ENCODE results near the gene ALDH1A1. TPM values are rescaled to one million over a fixed set of nuclear protein-coding genes. Genes with fewer than 3 reads are reported as not detected.

ALDH1A1 gene
- total RNA-seq, 1 donor from 2014 or later, result not detected

DNA sequence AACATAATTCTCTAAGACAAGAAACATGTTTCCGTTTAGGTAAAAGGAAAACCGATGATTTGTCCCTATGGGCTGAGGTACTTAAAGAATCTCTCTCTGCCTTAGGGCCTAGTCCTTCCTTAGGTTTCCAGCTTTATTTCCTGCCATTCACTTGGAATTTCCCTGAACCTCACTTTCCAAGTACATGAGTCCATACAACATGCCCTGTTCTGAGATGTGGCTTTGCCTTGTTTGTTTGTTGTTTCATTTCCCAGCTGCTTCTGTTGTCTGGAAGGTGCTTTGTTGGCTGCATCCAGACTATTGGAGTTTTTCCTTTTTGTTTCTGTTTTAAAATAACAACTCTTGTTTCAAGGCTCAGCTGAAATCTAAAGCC, 95.2 kb downstream of the ALDH1A1 start:
- H3K9me3 ChIP-seq (ENCODE audit: low read depth), result no peaks in the 10 kb centered on the region
- H3K4me2 ChIP-seq, result no peak overlapping the region
- peak overlapping the region; percentile 74 for H2AFZ ChIP-seq (replicated peaks)
- no peaks in the 10 kb centered on the region for H4K20me1 ChIP-seq (ENCODE audit: low read depth)
- peaks cover 7% of the 10 kb centered on the region for H3F3A ChIP-seq (ENCODE audit: low read depth)
- H3K9ac ChIP-seq, result no peak overlapping the region
- H3K4me3 ChIP-seq, result no peak overlapping the region
- H3K4me1 ChIP-seq, result peaks cover 18% of the 10 kb centered on the region
- no peaks in the 10 kb centered on the region for H3K79me2 ChIP-seq (ENCODE audit: low read depth)
- no peaks in the 10 kb centered on the region for H3K36me3 ChIP-seq
- no peak overlapping the region for H3K27ac ChIP-seq
- TF ChIP-seq, protein P1, sequence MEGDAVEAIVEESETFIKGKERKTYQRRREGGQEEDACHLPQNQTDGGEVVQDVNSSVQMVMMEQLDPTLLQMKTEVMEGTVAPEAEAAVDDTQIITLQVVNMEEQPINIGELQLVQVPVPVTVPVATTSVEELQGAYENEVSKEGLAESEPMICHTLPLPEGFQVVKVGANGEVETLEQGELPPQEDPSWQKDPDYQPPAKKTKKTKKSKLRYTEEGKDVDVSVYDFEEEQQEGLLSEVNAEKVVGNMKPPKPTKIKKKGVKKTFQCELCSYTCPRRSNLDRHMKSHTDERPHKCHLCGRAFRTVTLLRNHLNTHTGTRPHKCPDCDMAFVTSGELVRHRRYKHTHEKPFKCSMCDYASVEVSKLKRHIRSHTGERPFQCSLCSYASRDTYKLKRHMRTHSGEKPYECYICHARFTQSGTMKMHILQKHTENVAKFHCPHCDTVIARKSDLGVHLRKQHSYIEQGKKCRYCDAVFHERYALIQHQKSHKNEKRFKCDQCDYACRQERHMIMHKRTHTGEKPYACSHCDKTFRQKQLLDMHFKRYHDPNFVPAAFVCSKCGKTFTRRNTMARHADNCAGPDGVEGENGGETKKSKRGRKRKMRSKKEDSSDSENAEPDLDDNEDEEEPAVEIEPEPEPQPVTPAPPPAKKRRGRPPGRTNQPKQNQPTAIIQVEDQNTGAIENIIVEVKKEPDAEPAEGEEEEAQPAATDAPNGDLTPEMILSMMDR (IDR thresholded peaks at IDR 0.05), result no peak
- no peak overlapping the region for H3K27ac Mint-ChIP-seq
- H3K27me3 ChIP-seq, result no peaks in the 10 kb centered on the region
- no peaks in the 10 kb centered on the region for H3K9me3 Mint-ChIP-seq
- no peak for DNase-seq (ENCODE audit: low spot score)
- no peaks in the 10 kb centered on the region for H3K36me3 Mint-ChIP-seq
- peaks cover 20% of the 10 kb centered on the region for H3K4me1 Mint-ChIP-seq
- peaks cover 5% of the 10 kb centered on the region for H3K27me3 Mint-ChIP-seq (ENCODE audit: insufficient read depth, low read depth)
- H3K4me3 Mint-ChIP-seq, result no peak overlapping the region

DNA sequence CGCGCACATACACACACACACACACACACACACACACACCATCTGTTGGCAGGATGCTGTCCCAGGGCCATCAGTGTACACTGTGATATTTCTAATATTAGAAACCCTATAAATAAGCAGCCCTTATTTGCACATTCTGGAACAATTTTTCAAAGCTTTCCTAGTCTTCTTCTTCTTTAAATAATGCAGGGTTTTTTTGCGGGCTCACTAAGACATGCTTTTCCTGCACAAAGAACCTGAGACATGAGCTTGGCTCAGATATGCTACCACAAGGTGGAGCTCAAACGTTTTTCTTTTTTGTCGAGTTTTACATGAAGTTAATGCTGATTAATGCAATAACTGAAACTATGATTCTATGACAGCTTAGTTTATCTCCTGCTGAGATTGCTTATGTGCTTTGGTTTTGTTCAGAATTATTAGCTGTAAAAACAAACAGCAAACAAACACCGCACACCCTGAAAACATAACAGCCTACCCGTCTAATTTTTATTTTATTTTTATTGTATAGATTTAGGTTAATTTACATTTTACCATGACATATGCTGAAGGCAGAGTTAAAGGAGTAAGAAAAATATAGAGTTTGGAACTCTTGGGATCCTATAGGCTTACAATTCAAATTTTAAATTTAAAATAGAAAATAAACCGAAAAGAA, 95.8 kb downstream of the ALDH1A1 start:
- peaks cover 20% of the 10 kb centered on the region for H3K4me1 Mint-ChIP-seq
- H4K20me1 ChIP-seq (ENCODE audit: low read depth), result no peaks in the 10 kb centered on the region

DNA sequence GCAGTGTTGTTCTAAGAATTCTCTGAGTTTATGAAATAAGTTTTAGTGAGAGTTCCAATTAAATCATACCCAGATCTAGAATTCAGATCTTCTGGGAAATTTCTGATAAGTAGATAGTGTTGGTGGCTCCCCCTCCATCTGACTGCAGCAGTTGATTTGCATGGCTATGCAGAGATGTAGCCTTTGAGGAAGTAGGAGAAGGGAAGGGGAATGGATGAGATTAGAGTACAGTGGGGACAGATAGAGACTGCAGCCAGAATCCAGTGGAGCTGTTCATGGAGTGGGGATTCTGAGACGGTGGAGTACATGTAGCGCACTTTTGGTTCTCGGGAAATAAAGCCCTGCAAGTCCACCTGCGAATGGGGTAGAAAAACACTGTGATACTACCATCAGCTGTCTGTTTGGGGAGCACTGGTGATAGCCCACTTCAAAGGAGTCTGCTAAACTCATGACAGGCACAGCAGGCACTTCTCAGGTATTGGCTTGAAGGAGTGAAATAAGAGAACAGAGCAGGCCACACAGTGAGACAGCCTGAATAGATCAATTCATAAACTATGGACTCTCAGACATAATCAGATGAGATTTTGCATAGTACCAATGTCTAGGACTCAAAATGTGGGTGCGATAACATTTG, 96.8 kb downstream of the ALDH1A1 start:
- Histone ChIP-seq H3K27ac (no peak overlapping the region), H3K4me2 (no peak overlapping the region), H3F3A (ENCODE audit: low read depth) (peaks cover 7% of the 10 kb centered on the region), H3K79me2 (ENCODE audit: low read depth) (no peaks in the 10 kb centered on the region), H2AFZ (replicated peaks) (peak overlapping the region; percentile 10), H3K36me3 (no peaks in the 10 kb centered on the region), H3K4me1 (peaks cover 18% of the 10 kb centered on the region), H3K27me3 (no peaks in the 10 kb centered on the region), H3K9ac (no peak overlapping the region), H3K4me3 (no peak overlapping the region), H4K20me1 (ENCODE audit: low read depth) (no peaks in the 10 kb centered on the region), H3K9me3 (ENCODE audit: low read depth) (no peaks in the 10 kb centered on the region)
- H3K9me3 Mint-ChIP-seq, result peaks cover 5% of the 10 kb centered on the region
- H3K27ac Mint-ChIP-seq, result no peak overlapping the region
- H3K36me3 Mint-ChIP-seq, result no peaks in the 10 kb centered on the region
- H3K4me3 Mint-ChIP-seq, result no peak overlapping the region
- H3K27me3 Mint-ChIP-seq (ENCODE audit: insufficient read depth, low read depth), result peaks cover 5% of the 10 kb centered on the region
- DNase-seq (ENCODE audit: low spot score), result peak; percentile 12
- TF ChIP-seq, protein P1 (IDR thresholded peaks at IDR 0.05), result no peak
- TF ChIP-seq EZH2 (IDR thresholded peaks at IDR 0.05) (no peak), EZH2phosphoT487 (IDR thresholded peaks at IDR 0.05) (no peak)
- H3K4me1 Mint-ChIP-seq, result peaks cover 20% of the 10 kb centered on the region

More for the DNA sequence above, 95.8 kb downstream of the ALDH1A1 start:
- Histone ChIP-seq H3K27ac (no peak overlapping the region), H3K79me2 (ENCODE audit: low read depth) (no peaks in the 10 kb centered on the region), H3K4me1 (peaks cover 18% of the 10 kb centered on the region), H3K36me3 (no peaks in the 10 kb centered on the region), H3K9me3 (ENCODE audit: low read depth) (no peaks in the 10 kb centered on the region), H3F3A (ENCODE audit: low read depth) (peaks cover 7% of the 10 kb centered on the region), H2AFZ (replicated peaks) (no peak overlapping the region), H3K9ac (no peak overlapping the region), H3K27me3 (no peaks in the 10 kb centered on the region), H3K4me3 (no peak overlapping the region), H3K4me2 (no peak overlapping the region)
- TF ChIP-seq, protein P1 (IDR thresholded peaks at IDR 0.05), result peak; percentile 71
- TF ChIP-seq EZH2 (IDR thresholded peaks at IDR 0.05), result no peak
- TF ChIP-seq EZH2phosphoT487 (IDR thresholded peaks at IDR 0.05), result no peak
- H3K9me3 Mint-ChIP-seq, result no peaks in the 10 kb centered on the region
- DNase-seq (ENCODE audit: low spot score), result peak; percentile 46
- H3K36me3 Mint-ChIP-seq, result no peaks in the 10 kb centered on the region
- peaks cover 5% of the 10 kb centered on the region for H3K27me3 Mint-ChIP-seq (ENCODE audit: insufficient read depth, low read depth)
- H3K4me3 Mint-ChIP-seq, result no peak overlapping the region
- no peak overlapping the region for H3K27ac Mint-ChIP-seq

Measured in neural progenitor cell (in vitro differentiated cells).